Right lobe of liver (tissue), 6 donors: Measurements from ENCODE around the gene LRP5. TPM values are rescaled to one million over a fixed set of nuclear protein-coding genes. Genes with fewer than 3 reads are reported as not detected.

Experiments used
- ATAC-seq, 4 donors: fragments of 200-7000 bp; cut with Tn5 transposase; one replicate each; pipeline ENCODE4 v1.9.1; 2020; ENCODE audit warnings: mild to moderate bottlenecking in 4 of 4, moderate library complexity in 4 of 4
- DNase-seq, 3 donors: peaks; one replicate each; pipeline ENCODE4 v3.0.0-alpha.2; 2020
- H3K27ac ChIP-seq, 3 donors: fragments of 200-600 bp; one replicate each; pipeline ENCODE4 v1.8.0; 2022
- H3K27me3 ChIP-seq, 2 donors: fragments of 200-600 bp; one replicate each; pipeline ENCODE4 v1.8.0; 2022
- H3K36me3 ChIP-seq, 4 donors: fragments of 200-600 bp; sonication (generic) in 1 of 4; one replicate each; pipeline versions ENCODE4 v1.5.1 to v1.8.0; 2017 to 2022; ENCODE audit warnings: control low read depth in 1 of 4
- H3K4me1 ChIP-seq, 4 donors: fragments of 200-600 bp; sonication (generic) in 1 of 4; one replicate each; pipeline versions ENCODE4 v1.5.1 to v1.8.0; 2017 to 2022; ENCODE audit warnings: control low read depth in 1 of 4
- H3K4me3 ChIP-seq, 3 donors: fragments of 200-600 bp; one replicate each; pipeline ENCODE4 v1.8.0; 2022
- H3K9me3 ChIP-seq, 4 donors: fragments of 200-600 bp; sonication (generic) in 1 of 4; one replicate each; pipeline versions ENCODE4 v1.5.1 to v1.8.0; 2017 to 2022; ENCODE audit warnings: control low read depth in 1 of 4
- CTCF ChIP-seq, 4 donors: fragments of 200-600 bp in 3 of 4; fragments of 450-650 bp in 1 of 4; IDR thresholded peaks; one replicate each; pipeline versions ENCODE4 v1.5.1 to v1.8.0; 2016 to 2022; ENCODE audit warnings: antibody characterized with exemption in 4 of 4, mild to moderate bottlenecking in 2 of 4
- POLR2A ChIP-seq: fragments of 450-650 bp; IDR thresholded peaks from one replicate; pipeline ENCODE4 v1.6.1; 2017; ENCODE audit warnings: antibody characterized with exemption, mild to moderate bottlenecking
- WGBS: methylation state at CpG from one replicate; pipeline ENCODE4 v1.1.6; 2018; ENCODE audit warnings: low coverage, low lambda C conversion rate; ENCODE audit not compliant: insufficient coverage; ENCODE audit errors: missing lambda C conversion rate; 5-methylcytosine and 5-hydroxymethylcytosine counted together
- intact Hi-C, 2 donors: fragments of 100-400 bp; cut with DNase I; formaldehyde crosslinking; loops; one replicate each; pipeline versions ENCODE4 v1.11.2 to v1.14.1; 2022
- total RNA-seq, 6 experiments: library from RNA; depleted of rRNA in 2 of 6; stranded (reverse); fragments of >200 nt in 2 of 6; fragmentation: NEBNext Ultra II Directional in 3 of 6; extraction: Animal tissue kit (Norgen Biotek cat#: 25700) in 3 of 6; gene quantifications; one replicate each; pipeline versions ENCODE4 v1.1.0 to v1.2.4, GENCODE V29; 2016 to 2023
- donor health status: DM: no; HTN: yes; CAD: no.
- donor health status: DM: no; HTN: no; CAD: no.
- donor health status: DM: no; HTN: no; CAD: no.
- donor health status: DM: no; HTN: yes; CAD: no.
- donor health status: DM: no; HTN: yes; CAD: no.

Gene LRP5
- total RNA-seq, 6 experiments from 2014 or later = 74.4 to 120 (median 88.2) TPM

DNA sequence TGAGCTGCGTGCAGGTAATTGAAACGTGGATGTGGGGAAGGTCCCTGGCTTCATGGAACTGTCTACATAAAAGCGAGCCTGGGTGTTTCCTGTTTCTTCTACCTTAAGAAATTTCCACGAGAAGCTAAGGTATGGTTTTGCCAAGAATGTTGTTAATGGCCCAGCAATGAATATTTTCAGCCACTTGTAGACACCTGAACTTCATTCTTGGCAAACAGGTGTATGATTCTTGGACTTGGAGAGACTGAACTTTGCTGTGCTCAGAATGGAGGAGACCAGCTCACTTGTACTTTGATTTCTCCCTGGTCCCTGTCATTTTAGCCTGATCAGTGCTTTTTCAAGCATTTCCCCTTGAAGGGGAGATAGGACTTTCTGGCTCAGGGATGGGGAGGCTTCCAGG, 20.8 kb downstream of the LRP5 start:
- no peak overlapping the region for H3K4me3 ChIP-seq
- ATAC-seq (no peak), DNase-seq (no peak)
- intact Hi-C loops = no loop called here
- no peaks in the 10 kb centered on the region for H3K27me3 ChIP-seq
- H3K36me3 ChIP-seq = no peaks in the 10 kb centered on the region
- H3K27ac ChIP-seq = no peak overlapping the region
- peaks cover 0 to 57% (median 24%) of the 10 kb centered on the region in 4 donors for H3K4me1 ChIP-seq
- no peak for TF ChIP-seq POLR2A
- no peak for TF ChIP-seq CTCF (IDR thresholded peaks at IDR 0.05)
- 68% methylated on average over 4 of the region's 4 CpGs for WGBS
- H3K9me3 ChIP-seq = no peaks in the 10 kb centered on the region

- ATAC-seq (no peak), DNase-seq (no peak)
- WGBS = 47% methylated on average over 4 of the region's 4 CpGs
- no peaks in the 10 kb centered on the region for H3K36me3 ChIP-seq
- no peak overlapping the region for H3K4me3 ChIP-seq
- peaks cover 0 to 48% (median 17%) of the 10 kb centered on the region in 4 donors for H3K4me1 ChIP-seq
- TF ChIP-seq POLR2A = no peak
- no peak for TF ChIP-seq CTCF (IDR thresholded peaks at IDR 0.05)
- no peaks in the 10 kb centered on the region for H3K27me3 ChIP-seq
- H3K27ac ChIP-seq = no peak overlapping the region
- no peaks in the 10 kb centered on the region for H3K9me3 ChIP-seq
- intact Hi-C loops = no loop called here
These were observed 22.5 kb downstream of the LRP5 start for GRCh38 chr11:68334923-68335322.

DNA sequence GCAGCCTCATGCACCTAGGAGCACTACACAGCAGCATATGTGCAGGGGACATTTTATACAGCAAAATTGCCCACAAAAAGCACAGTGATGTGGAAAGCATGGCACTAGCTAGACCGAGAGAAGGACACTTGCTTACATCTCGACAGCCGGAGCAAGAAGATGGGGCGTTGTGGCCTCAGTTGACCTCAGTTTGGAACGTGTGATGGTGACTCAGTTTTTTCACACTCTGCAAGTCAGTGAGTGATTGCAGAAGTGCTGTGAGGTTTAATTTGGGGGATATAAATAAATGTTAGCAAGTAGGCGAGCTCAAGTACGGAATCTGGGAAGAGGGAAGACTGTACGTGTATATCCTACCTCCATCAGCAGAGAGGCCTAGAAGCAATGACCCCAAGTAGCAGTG, 23.3 kb downstream of the LRP5 start:
- Histone ChIP-seq H3K4me1 (peaks cover 0 to 45% (median 17%) of the 10 kb centered on the region in 4 donors), H3K27ac (no peak overlapping the region), H3K27me3 (no peaks in the 10 kb centered on the region), H3K4me3 (no peak overlapping the region), H3K36me3 (no peaks in the 10 kb centered on the region), H3K9me3 (no peaks in the 10 kb centered on the region)
- DNase-seq = no peak
- ATAC-seq = no peak
- TF ChIP-seq POLR2A (no peak), CTCF (IDR thresholded peaks at IDR 0.05) (no peak)
- WGBS = 75% methylated on average over 8 of the region's 8 CpGs
- intact Hi-C loops = no loop called here

- Histone ChIP-seq H3K27ac (no peak overlapping the region), H3K4me3 (no peak overlapping the region), H3K9me3 (no peaks in the 10 kb centered on the region), H3K36me3 (no peaks in the 10 kb centered on the region), H3K27me3 (no peaks in the 10 kb centered on the region), H3K4me1 (peaks cover 0 to 46% (median 12%) of the 10 kb centered on the region in 4 donors)
- WGBS = 65% methylated on average over 9 of the region's 9 CpGs
- TF ChIP-seq CTCF (IDR thresholded peaks at IDR 0.05) = no peak
- TF ChIP-seq POLR2A = no peak
- no peak for ATAC-seq
- DNase-seq = no peak
- intact Hi-C loops = no loop called here
These were observed 24.3 kb downstream of the LRP5 start for GRCh38 chr11:68336716-68337115.

- DNase-seq = no peak
These were observed 25.0 kb downstream of the LRP5 start for GRCh38 chr11:68337399-68337835.

More at GRCh38 chr11:68337399-68337835, 25.0 kb downstream of the LRP5 start:
- no peak overlapping the region for H3K27ac ChIP-seq
- WGBS = 60% methylated on average over 3 of the region's 4 CpGs
- no peak for ATAC-seq
- no peaks in the 10 kb centered on the region for H3K27me3 ChIP-seq
- H3K9me3 ChIP-seq = no peaks in the 10 kb centered on the region
- H3K4me1 ChIP-seq = peaks cover 0 to 39% (median 9%) of the 10 kb centered on the region in 4 donors
- intact Hi-C loops = no loop called here
- no peaks in the 10 kb centered on the region for H3K36me3 ChIP-seq
- H3K4me3 ChIP-seq = no peak overlapping the region
- TF ChIP-seq POLR2A (no peak), CTCF (IDR thresholded peaks at IDR 0.05) (no peak)
